Measurements from ENCODE around the gene QPRT. TPM values are rescaled to one million over a fixed set of nuclear protein-coding genes. Genes with fewer than 3 reads are reported as not detected.
A peak's percentile ranks its signal among the peaks of the same experiment; 100 is the strongest.

The QPRT gene
- total RNA-seq, 1 experiment from 2014 or later: 27.9 TPM

GRCh38 chr16:29700253-29700987 is 21.4 kb downstream of the QPRT start:
- intact Hi-C loops (cut with micrococcal nuclease; ENCODE audit: unreplicated experiment) (no loop called here), in situ Hi-C loops (cut with HindIII; ENCODE audit: low pct_unique_long_range_greater_than_20kb, low sequenced_read_pairs) (no loop called here)
- no peaks in the 10 kb centered on the region for H3K36me3 ChIP-seq (ENCODE audit: control insufficient read depth, insufficient read depth, low read length)
- no TSS peak for BruUV-seq (replicated peaks)
- ChIA-PET CTCF (interaction anchor here (0.5 to 1.4 kb wide), 10 partner anchors 9 to 331 kb away, joined by 3 to 20 read pairs (median 4); partner anchors contain the start of gene PAGR1), POLR2A (no interaction called here)
- no peak overlapping the region for H3K4me3 ChIP-seq (ENCODE audit: low read depth in 2 of 2, low read length in 2 of 2)
- H3K9me3 ChIP-seq (ENCODE audit: control insufficient read depth, insufficient read depth, low read depth, low read length): no peaks in the 10 kb centered on the region
- no peaks in the 10 kb centered on the region for H3K27me3 ChIP-seq (ENCODE audit: control insufficient read depth, insufficient read depth, low read length)
- DNase-seq (ENCODE audit: low read depth, low spot score) (peak; percentile 75), ATAC-seq (peak; percentile 96)
- no peaks in the 10 kb centered on the region for H3K4me1 ChIP-seq (ENCODE audit: control insufficient read depth, insufficient read depth, low read length)
- TF ChIP-seq TCF7L2 (IDR thresholded peaks at IDR 0.05; ENCODE audit: low read depth, low read length) (no peak), CTCF (IDR thresholded peaks at IDR 0.05) (peak; percentile 97)
- no peak overlapping the region for H3K27ac ChIP-seq (ENCODE audit: low read length)

- no peak for TF ChIP-seq CTCF (IDR thresholded peaks at IDR 0.05)
- TF ChIP-seq, protein P1, sequence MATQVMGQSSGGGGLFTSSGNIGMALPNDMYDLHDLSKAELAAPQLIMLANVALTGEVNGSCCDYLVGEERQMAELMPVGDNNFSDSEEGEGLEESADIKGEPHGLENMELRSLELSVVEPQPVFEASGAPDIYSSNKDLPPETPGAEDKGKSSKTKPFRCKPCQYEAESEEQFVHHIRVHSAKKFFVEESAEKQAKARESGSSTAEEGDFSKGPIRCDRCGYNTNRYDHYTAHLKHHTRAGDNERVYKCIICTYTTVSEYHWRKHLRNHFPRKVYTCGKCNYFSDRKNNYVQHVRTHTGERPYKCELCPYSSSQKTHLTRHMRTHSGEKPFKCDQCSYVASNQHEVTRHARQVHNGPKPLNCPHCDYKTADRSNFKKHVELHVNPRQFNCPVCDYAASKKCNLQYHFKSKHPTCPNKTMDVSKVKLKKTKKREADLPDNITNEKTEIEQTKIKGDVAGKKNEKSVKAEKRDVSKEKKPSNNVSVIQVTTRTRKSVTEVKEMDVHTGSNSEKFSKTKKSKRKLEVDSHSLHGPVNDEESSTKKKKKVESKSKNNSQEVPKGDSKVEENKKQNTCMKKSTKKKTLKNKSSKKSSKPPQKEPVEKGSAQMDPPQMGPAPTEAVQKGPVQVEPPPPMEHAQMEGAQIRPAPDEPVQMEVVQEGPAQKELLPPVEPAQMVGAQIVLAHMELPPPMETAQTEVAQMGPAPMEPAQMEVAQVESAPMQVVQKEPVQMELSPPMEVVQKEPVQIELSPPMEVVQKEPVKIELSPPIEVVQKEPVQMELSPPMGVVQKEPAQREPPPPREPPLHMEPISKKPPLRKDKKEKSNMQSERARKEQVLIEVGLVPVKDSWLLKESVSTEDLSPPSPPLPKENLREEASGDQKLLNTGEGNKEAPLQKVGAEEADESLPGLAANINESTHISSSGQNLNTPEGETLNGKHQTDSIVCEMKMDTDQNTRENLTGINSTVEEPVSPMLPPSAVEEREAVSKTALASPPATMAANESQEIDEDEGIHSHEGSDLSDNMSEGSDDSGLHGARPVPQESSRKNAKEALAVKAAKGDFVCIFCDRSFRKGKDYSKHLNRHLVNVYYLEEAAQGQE (IDR thresholded peaks at IDR 0.05; ENCODE audit: insufficient read depth in 1 of 2, low read depth in 2 of 2, low read length in 1 of 2): no peak
- no peak for TF ChIP-seq SIN3A (IDR thresholded peaks at IDR 0.05; ENCODE audit: borderline replicate concordance, insufficient read depth, low read depth, low read length)
- TF ChIP-seq TCF7L2 (IDR thresholded peaks at IDR 0.05; ENCODE audit: low read depth, low read length): no peak
- intact Hi-C loops (cut with micrococcal nuclease; ENCODE audit: unreplicated experiment): no loop called here
These were observed 22.2 kb downstream of the QPRT start for GRCh38 chr16:29701214-29701555.

More at GRCh38 chr16:29701214-29701555, 22.2 kb downstream of the QPRT start:
- H3K4me3 ChIP-seq (ENCODE audit: low read depth in 2 of 2, low read length in 2 of 2): no peak overlapping the region
- H3K27me3 ChIP-seq (ENCODE audit: control insufficient read depth, insufficient read depth, low read length): no peaks in the 10 kb centered on the region
- ChIA-PET POLR2A (interaction anchor here (0.6 kb wide), 1 partner anchor 115 kb away, joined by 17 read pairs; the partner anchor contains the start of gene PAGR1), CTCF (interaction anchor here (0.6 to 1.4 kb wide), 5 partner anchors 9 to 275 kb away, joined by 4 to 20 read pairs (median 6); partner anchors contain the start of gene PAGR1)
- H3K36me3 ChIP-seq (ENCODE audit: control insufficient read depth, insufficient read depth, low read length): no peaks in the 10 kb centered on the region
- no peak for DNase-seq (ENCODE audit: low read depth, low spot score)
- ATAC-seq: no peak
- no peaks in the 10 kb centered on the region for H3K9me3 ChIP-seq (ENCODE audit: control insufficient read depth, insufficient read depth, low read depth, low read length)
- H3K4me1 ChIP-seq (ENCODE audit: control insufficient read depth, insufficient read depth, low read length): no peaks in the 10 kb centered on the region
- no TSS peak for BruUV-seq (replicated peaks)
- H3K27ac ChIP-seq (ENCODE audit: low read length): no peak overlapping the region
- in situ Hi-C loops (cut with HindIII; ENCODE audit: low pct_unique_long_range_greater_than_20kb, low sequenced_read_pairs): no loop called here
